ENCODE measurements around the gene GRM1.

DNA sequence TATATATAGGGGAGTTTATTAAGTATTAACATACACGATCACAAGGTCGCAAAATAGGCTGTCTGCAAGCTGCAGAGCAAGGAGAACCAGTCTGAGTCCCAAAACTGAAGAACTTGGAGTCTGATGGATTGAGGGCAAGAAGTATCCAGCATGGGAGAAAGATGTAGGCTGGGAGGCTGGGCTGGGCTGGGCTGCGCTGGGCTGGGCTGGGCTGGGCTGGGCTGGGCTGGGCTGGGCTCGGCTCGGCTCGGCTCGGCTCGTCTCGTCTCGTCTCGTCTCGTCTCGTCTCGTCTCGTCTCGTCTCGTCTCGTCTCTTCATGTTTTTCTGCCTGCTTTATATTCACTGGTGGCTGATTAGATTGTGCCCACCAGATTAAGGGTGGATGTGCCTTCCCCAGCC lies 238.6 kb downstream of the GRM1 start:
- TF ChIP-seq, protein P1, sequence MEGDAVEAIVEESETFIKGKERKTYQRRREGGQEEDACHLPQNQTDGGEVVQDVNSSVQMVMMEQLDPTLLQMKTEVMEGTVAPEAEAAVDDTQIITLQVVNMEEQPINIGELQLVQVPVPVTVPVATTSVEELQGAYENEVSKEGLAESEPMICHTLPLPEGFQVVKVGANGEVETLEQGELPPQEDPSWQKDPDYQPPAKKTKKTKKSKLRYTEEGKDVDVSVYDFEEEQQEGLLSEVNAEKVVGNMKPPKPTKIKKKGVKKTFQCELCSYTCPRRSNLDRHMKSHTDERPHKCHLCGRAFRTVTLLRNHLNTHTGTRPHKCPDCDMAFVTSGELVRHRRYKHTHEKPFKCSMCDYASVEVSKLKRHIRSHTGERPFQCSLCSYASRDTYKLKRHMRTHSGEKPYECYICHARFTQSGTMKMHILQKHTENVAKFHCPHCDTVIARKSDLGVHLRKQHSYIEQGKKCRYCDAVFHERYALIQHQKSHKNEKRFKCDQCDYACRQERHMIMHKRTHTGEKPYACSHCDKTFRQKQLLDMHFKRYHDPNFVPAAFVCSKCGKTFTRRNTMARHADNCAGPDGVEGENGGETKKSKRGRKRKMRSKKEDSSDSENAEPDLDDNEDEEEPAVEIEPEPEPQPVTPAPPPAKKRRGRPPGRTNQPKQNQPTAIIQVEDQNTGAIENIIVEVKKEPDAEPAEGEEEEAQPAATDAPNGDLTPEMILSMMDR (IDR thresholded peaks at IDR 0.05), result no peak
- TF ChIP-seq POLR2A (IDR thresholded peaks at IDR 0.05), result no peak

Data from ovary (tissue), 3 donors.